HepG2 (cell line): ENCODE measurements around the gene MRPL20. TPM values are rescaled to one million over a fixed set of nuclear protein-coding genes. Genes with fewer than 3 reads are reported as not detected.
A peak's percentile ranks its signal among the peaks of the same experiment; 100 is the strongest.

Experiments
- AFF4 ChIP-seq: sonication (generic); formaldehyde crosslinking; IDR thresholded peaks from 2 replicates; pipeline ENCODE4 v1.4.0; 2020; ENCODE audit warnings: missing genetic modification reagents
- CREB1 ChIP-seq, 2 experiments: fragments of 450-650 bp in 1 of 2; IDR thresholded peaks; 2 replicates each; pipeline ENCODE4 v1.6.1; 2016 to 2017; ENCODE audit warnings: control low read depth in 1 of 2, mild to moderate bottlenecking in 1 of 2, missing compliant biosample characterization in 1 of 2, missing genetic modification characterization in 1 of 2
- ERF ChIP-seq: IDR thresholded peaks from 2 replicates; pipeline ENCODE4 v1.6.1; 2018; ENCODE audit warnings: missing biosample characterization, missing genetic modification reagents
- MEIS2 ChIP-seq: sonication (generic); formaldehyde crosslinking; IDR thresholded peaks from 2 replicates; pipeline ENCODE4 v1.9.0; 2021; ENCODE audit warnings: mild to moderate bottlenecking, missing genetic modification reagents
- MYNN ChIP-seq: sonication (generic); formaldehyde crosslinking; IDR thresholded peaks from 2 replicates; pipeline ENCODE4 v1.4.0; 2020; ENCODE audit warnings: mild to moderate bottlenecking, low read depth, missing genetic modification reagents
- NFE2L2 ChIP-seq: fragments of 150-350 bp; IDR thresholded peaks from 2 replicates; pipeline ENCODE4 v1.6.1; 2014; ENCODE audit warnings: low read length
- NFKBIZ ChIP-seq: IDR thresholded peaks from 2 replicates; pipeline ENCODE4 v1.6.1; 2018; ENCODE audit warnings: missing genetic modification reagents, missing compliant biosample characterization
- NR2F2 ChIP-seq: IDR thresholded peaks from 2 replicates; pipeline ENCODE4 v1.6.1; 2012; ENCODE audit warnings: low read depth, inconsistent platforms, borderline replicate concordance
- NR2F6 ChIP-seq, 2 experiments: IDR thresholded peaks; 2 replicates each; pipeline ENCODE4 v1.6.1; 2016; ENCODE audit warnings: antibody characterized with exemption in 1 of 2, mild to moderate bottlenecking in 1 of 2
- PRMT3 ChIP-seq: sonication (generic); formaldehyde crosslinking; IDR thresholded peaks from 2 replicates; pipeline ENCODE4 v1.8.1; 2022; ENCODE audit warnings: low read depth, mild to moderate bottlenecking, moderate library complexity, missing genetic modification reagents, borderline replicate concordance
- SATB2 ChIP-seq: sonication (generic); formaldehyde crosslinking; IDR thresholded peaks from 2 replicates; pipeline ENCODE4 v1.5.0; 2020; ENCODE audit warnings: missing genetic modification reagents
- SP140L ChIP-seq: sonication (generic); formaldehyde crosslinking; IDR thresholded peaks from 2 replicates; pipeline ENCODE4 v1.4.0; 2020; ENCODE audit warnings: missing genetic modification reagents, borderline replicate concordance
- XBP1 ChIP-seq: sonication (generic); formaldehyde crosslinking; IDR thresholded peaks from 2 replicates; pipeline ENCODE4 v1.5.0; 2020; ENCODE audit warnings: missing genetic modification reagents
- ZBTB10 ChIP-seq: sonication (generic); formaldehyde crosslinking; IDR thresholded peaks from 2 replicates; pipeline ENCODE4 v1.4.0; 2020; ENCODE audit warnings: missing genetic modification reagents, borderline replicate concordance
- ZNF503 ChIP-seq: sonication (generic); formaldehyde crosslinking; IDR thresholded peaks from 2 replicates; pipeline ENCODE4 v1.4.0; 2020; ENCODE audit warnings: missing genetic modification reagents
- ZNF75D ChIP-seq: sonication (generic); formaldehyde crosslinking; IDR thresholded peaks from 2 replicates; pipeline ENCODE4 v1.8.1; 2023; ENCODE audit warnings: missing genetic modification reagents, mild to moderate bottlenecking, borderline replicate concordance
- ZNF773 ChIP-seq: sonication (generic); formaldehyde crosslinking; IDR thresholded peaks from 2 replicates; pipeline ENCODE4 v1.4.0; 2020; ENCODE audit warnings: missing genetic modification reagents, borderline replicate concordance
- polyA plus RNA-seq, 8 experiments: library from polyadenylated mRNA; depleted of rRNA in 3 of 8; stranded (reverse) in 7 of 8; unstranded in 1 of 8; fragments of >200 nt; fragmentation: Illumina TruSeq in 4 of 8; extraction: Trizol in 4 of 8; gene quantifications; 2 replicates each; pipeline versions ENCODE4 v1.2.1 to v1.2.3, GENCODE V29; 2011 to 2016; ENCODE audit warnings: low read depth in 4 of 8, missing spikeins in 1 of 8, mixed read lengths in 1 of 8; ENCODE audit not compliant: insufficient read depth in 1 of 8
- total RNA-seq, 5 experiments: library from RNA; depleted of rRNA; stranded (reverse); fragments of >200 nt; fragmentation: Illumina TruSeq; extraction: Trizol; gene quantifications; 2 replicates each; pipeline ENCODE4 v1.2.3, GENCODE V29; 2016; ENCODE audit warnings: low read depth in 1 of 5

MRPL20 gene
- total and polyA plus RNA-seq, 2 of the 13 experiments (the other 11 are each of a cell fraction or from before 2014, with no cell fraction given) = 59.2 to 127 TPM

- TF ChIP-seq PRMT3 (peak; percentile 78; the same call in 1 of the 2 replicates), NFKBIZ (CRISPR knock-in tag) (peak; percentile 49; the same call in 1 of the 2 replicates), ERF (CRISPR knock-in tag) (peak; percentile 91), CREB1 (IDR thresholded peaks at IDR 0.05) (peak; percentile 76), CREB1 (CRISPR knock-in tag; IDR thresholded peaks at IDR 0.05) (no peak), NR2F6 (IDR thresholded peaks at IDR 0.05) (peak; percentile 32; the same call in 1 of the 2 replicates), NR2F6 (CRISPR knock-in tag; IDR thresholded peaks at IDR 0.05) (peak; percentile 88), ZNF75D (CRISPR knock-in tag) (no peak), NFE2L2 (no peak), MYNN (CRISPR knock-in tag) (peak; percentile 38; the same call in 1 of the 2 replicates), XBP1 (CRISPR knock-in tag) (no peak), MEIS2 (CRISPR knock-in tag) (no peak; the same call in none of the 2 replicates), ZNF503 (CRISPR knock-in tag) (peak; percentile 47; the same call in 1 of the 2 replicates), ZBTB10 (CRISPR knock-in tag) (no peak; the same call in 1 of the 2 replicates), AFF4 (peak; percentile 61; the same call in 1 of the 2 replicates), NR2F2 (no peak), ZNF773 (CRISPR knock-in tag) (no peak; the same call in 1 of the 2 replicates), SATB2 (CRISPR knock-in tag) (no peak; the same call in 1 of the 2 replicates), SP140L (CRISPR knock-in tag) (no peak; the same call in 1 of the 2 replicates)
These were observed at the start of gene MRPL20 (continued) for GRCh38 chr1:1406821-1407635.
